Posterior vena cava (tissue), 2 donors: ENCODE measurements around the gene MS4A4E. TPM values are rescaled to one million over a fixed set of nuclear protein-coding genes. Genes with fewer than 3 reads are reported as not detected.
"Not testable (repeated sequence)": the region's sequence is repeated elsewhere in the genome, so short reads cannot be mapped to it uniquely, and the experiment has no call there.

Experiments
- DNase-seq: peaks from one replicate; pipeline ENCODE4 v3.0.0-alpha.2; 2020; ENCODE audit warnings: low spot score
- intact Hi-C, 2 donors: fragments of 100-400 bp; cut with DNase I; formaldehyde crosslinking; loops; one replicate each; pipeline versions ENCODE4 v1.14.1 to v1.14.2; 2022 to 2023
- long read RNA-seq, 2 donors: library from polyadenylated mRNA; unstranded; transcript quantifications; one replicate each; pipeline ENCODE4 v2.0.0, GENCODE V29; 2020 to 2021
- total RNA-seq, 2 donors: library from RNA; stranded (reverse); fragmentation: NEBNext Ultra II Directional; extraction: Animal tissue kit (Norgen Biotek cat#: 25700); gene quantifications; one replicate each; pipeline ENCODE4 v1.2.1, GENCODE V29; 2021
- donor health status: DM: yes; HTN: yes; CAD: no.
- donor health status: DM: yes; HTN: yes; CAD: no.

Gene MS4A4E
- total RNA-seq: 1 to 10 TPM; 1.3 to 7.6 TPM
- long read RNA-seq, donor 1: 0 reads
- long read RNA-seq, donor 2: 0 reads

DNA sequence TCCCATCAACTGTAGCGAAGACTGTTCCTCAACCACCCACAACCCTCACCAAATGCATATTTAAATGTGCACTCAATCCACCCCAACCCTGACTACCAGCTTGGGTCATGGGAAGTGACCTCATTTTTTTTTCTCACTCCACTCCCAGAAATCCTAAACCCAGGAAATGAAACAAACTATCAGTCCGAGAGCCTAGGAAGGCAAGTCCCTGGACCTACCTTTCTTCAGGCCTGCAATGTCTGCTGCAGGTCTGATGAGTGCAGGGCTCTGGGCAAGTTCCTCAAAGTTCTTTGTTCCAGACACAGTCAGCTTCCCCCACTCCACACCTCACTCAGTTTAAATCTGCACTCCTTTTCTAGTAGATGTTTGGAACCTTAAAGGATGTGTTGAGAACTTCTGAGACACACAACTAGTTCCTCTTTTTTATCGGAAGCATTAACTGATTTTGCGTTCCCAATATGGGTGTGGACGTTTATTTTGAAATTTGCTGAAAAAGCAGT lies at the start of gene MS4A4E:
TSS of gene MS4A4E (minus strand) at position 398 of the 500 bp plus-strand sequence. CDS start 13,082 bp downstream, outside the sequence.
- DNase-seq: no peak
- intact Hi-C loops: no loop called here

DNA sequence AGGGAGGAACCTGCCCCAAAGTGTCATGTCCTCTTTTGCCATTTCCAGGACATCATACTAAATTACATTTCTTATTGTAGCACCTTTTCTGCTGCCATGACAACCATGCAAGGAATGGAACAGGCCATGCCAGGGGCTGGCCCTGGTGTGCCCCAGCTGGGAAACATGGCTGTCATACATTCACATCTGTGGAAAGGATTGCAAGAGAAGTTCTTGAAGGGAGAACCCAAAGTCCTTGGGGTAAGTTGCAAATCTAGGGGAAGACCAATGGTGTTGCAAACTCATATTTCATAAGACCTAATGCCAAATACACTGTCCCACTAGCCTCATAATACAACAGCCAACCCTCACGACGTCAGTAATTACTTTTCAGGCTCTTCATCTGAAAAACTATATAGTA lies 49.2 kb upstream of the MS4A4E start:
- no peak for DNase-seq
- intact Hi-C loops: no loop called here

DNA sequence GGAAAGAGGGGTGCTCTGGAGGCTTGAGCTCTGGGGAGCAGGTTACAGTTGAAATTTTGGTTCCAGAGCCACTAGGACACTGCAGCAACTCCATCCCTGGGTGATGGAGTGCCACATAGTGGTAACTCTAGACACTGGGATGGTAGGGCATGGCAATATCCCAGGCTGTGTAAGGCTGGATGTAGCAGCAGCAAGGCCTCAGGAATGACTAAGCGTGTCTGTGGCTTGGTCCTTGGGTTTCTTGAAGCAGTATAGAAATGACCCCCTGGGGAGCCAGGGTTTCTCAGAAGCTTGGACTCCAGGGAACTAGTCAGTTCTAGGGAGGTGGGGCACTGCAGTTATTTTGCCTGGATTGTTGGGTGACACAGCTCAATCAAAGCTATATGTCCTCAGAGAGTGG lies 45.6 kb upstream of the MS4A4E start:
- DNase-seq: no peak
- intact Hi-C loops: no loop called here

DNA sequence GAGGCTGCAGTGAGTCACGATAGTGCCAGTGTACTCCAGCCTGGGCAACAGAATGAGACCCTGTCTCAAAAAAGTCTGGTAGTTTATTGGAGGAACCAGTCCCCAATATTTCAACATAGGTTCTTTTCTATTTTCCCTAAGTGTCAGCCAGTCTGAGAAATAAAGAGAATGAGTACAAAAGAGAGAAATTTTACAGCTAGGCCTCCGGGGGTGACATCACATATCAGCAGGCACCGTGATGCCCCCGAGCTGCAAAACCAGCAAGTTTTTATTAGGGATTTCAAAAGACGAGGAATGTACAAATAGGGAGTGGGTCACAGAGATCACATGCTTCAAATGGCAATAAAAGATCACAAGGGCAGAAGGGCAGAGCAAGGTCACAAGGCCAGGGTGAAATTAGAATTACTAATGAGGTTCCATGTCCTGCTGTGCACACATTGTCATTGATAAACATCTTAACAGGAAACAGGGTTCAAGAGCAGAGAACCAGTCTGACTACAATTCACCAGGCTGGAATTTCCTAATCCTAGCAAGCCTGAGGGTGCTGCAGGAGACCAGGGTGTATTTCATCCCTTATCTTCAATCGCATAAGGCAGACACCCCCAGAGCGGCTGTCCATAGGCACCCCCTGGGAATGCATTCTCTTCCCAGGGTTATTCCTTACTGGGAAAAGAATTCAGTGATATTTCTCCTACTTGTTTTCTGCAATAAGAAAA lies 42.6 kb upstream of the MS4A4E start:
- intact Hi-C loops, DNase-seq: not testable (repeated sequence)

DNA sequence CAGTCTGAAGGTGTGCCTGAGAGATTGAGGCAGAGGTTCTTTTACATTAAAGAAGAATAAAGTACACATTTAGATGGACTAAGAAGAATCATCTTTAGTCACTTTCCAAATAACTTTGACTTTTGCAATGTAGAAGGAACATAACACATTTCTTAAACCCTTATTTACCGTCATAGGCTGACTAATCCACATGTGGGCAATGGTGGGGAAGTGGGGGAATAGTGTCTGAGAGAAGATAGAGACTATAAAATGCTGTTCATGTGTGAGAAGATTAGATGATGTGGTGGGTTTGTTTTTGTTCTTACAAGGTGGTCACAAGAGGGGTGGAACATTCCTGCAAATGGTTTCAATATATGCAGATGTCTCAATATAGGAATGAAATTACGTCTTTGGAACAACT lies 39.3 kb upstream of the MS4A4E start:
- intact Hi-C loops: no loop called here
- DNase-seq: no peak

DNA sequence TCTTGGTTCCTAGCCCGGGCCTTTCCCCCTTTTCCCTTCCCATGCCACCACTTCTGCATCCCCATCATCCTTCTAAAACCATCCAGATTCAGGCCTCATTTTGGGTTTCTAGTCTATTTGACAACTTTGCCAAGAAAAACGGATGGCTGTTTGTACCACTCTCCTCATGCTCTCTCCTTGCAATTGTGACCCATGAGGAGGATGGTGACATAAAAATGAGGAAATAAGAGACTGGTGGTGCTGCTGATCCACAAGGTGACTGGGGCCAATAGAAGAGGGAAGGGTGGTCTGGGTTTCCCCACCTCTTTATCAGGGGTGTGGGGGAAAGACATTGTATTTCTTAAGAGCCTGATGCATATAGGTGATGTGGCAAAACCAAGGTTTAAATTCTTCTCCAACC lies 38.5 kb upstream of the MS4A4E start:
- intact Hi-C loops: no loop called here
- DNase-seq: no peak

DNA sequence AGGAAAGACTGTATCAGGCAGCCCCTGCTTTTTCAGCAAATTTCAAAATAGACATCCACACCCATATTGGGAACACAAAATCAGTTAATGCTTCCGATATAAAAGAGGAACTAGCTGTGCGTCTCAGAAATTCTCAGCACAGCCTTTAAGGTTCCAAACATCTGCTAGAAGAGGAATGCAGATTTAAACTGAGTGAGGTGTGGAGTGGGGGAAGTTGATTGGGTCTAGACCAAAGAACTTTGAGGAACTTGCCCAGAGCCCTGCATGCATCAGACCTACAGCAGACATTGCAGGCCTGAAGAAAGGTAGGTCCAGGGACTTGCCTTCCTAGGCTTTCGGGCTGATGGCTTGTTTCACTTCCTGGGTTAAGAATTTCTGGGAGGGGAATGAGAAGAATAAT lies 37.5 kb upstream of the MS4A4E start, which contains the start of gene MS4A4A:
TSS of gene MS4A4A (plus strand) at position 255 of the 400 bp plus-strand sequence. CDS start at position 265, 10 bp downstream.
- DNase-seq: no peak

DNA sequence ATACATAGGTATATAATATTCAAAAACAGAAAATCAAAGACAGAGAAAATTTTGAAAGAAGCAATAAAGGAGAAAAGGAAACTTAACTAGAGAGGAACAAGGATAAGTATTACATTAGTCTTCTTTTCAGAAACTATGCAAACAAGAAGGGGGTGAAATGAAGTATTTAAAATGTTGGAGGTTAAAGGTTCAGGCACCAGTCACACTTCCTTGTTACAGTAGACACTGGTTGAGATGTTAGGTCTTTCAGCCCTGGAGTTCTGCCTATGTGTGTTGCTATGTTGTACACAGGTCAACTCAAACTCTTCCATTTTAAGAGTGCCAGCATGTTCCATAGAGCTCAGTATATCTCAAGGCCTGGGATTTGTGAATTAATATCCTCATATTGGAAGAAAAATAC lies 31.5 kb upstream of the MS4A4E start:
- intact Hi-C loops: no loop called here
- no peak for DNase-seq

More for the DNA sequence above, 37.5 kb upstream of the MS4A4E start, which contains the start of gene MS4A4A:
- intact Hi-C loops: no loop called here

DNA sequence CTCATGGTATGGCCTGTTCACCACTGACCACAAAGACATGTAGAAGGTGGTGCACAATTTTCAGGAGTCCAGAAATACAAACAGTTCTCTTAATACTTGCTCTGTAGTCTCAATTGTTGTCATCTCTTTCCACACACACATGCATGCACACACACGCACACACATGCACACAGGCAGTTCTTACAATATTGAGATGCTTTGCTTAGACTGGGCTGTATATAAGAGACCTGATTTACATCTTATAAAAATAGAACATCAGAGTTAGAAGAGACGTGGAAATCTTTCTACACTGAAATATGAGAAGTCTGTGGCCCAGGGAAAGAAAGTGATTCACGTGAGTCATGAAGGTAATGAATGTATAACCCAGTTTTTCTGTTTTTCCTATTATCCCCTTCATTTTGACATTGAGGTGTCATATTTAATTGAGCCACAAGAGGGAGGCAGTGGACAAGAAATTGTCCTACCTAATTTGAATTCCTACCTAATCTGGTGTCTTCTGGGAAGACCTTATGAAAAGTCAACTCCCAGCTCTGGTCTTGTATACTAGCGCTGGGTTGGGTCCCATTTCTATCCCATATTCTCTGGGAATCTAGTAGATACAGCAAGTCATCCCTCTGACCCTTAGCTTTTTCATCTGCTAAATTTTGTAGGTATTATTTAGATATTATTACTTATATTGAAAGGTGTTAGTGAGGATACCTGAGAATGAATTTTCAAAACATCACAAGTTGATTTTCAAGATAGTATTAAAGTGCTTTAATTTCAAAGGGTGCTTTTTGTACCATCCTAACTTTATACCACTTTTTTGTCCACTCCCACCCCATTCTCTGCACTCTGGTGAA lies 22.7 kb upstream of the MS4A4E start:
- intact Hi-C loops: no loop called here
- no peak for DNase-seq

DNA sequence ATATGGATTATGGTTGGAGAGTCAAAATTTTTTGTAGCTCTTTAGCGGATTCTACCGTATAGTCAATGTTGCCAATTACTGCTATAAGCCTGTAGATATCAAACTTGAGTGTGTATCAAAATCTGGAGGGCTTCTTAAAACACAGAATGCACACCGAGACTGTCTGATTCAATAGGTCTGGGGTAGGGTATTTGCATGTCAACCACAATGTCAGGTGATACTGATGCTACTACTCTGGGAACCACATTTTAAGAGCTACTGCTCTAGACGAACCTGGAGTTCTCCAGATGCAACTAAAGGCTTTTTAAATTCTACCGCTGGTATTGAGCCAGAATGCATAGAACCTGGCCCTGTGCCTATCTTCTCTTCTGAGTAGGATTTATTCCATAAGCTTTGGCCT lies 21.7 kb upstream of the MS4A4E start:
- no peak for DNase-seq
- intact Hi-C loops: no loop called here

DNA sequence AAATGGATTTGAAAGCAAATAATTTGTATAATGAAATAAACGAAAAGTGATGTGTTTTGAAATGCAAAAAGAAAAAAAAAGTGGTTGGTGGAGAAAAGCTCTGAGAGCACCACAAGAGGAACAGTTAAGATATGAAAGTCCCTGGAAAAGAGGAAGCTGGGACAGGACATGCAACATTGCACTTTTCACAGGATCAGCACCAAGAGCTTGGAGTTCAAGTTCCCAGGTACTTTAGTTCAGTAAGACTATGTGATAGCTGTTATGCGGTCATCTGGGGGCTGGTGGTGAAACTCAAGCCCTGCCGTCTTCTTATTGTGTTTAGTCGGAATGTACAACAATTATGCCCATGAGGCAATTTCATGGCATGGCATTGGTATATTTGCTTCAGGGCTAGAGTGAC lies 20.5 kb upstream of the MS4A4E start:
- no peak for DNase-seq
- intact Hi-C loops: no loop called here

DNA sequence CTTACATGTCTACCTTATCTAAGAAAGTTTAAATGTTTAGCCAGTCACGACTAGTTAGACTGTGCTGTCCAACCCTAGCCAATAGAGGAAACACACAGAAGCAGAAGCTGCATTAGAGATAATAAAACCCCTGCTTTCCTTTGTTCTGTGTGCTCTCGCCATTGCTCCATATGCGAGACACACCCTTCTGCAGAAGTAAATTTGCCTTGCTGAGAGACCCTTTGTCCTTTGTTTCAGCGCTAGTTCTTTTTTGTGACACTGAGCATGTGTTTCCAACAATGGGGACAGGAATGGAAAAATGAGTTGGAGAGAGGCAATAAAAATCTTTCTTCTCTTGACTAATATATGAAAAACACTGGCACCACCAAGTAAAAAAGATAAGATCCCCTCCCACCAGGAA lies 18.1 kb upstream of the MS4A4E start:
- intact Hi-C loops: no loop called here

DNA sequence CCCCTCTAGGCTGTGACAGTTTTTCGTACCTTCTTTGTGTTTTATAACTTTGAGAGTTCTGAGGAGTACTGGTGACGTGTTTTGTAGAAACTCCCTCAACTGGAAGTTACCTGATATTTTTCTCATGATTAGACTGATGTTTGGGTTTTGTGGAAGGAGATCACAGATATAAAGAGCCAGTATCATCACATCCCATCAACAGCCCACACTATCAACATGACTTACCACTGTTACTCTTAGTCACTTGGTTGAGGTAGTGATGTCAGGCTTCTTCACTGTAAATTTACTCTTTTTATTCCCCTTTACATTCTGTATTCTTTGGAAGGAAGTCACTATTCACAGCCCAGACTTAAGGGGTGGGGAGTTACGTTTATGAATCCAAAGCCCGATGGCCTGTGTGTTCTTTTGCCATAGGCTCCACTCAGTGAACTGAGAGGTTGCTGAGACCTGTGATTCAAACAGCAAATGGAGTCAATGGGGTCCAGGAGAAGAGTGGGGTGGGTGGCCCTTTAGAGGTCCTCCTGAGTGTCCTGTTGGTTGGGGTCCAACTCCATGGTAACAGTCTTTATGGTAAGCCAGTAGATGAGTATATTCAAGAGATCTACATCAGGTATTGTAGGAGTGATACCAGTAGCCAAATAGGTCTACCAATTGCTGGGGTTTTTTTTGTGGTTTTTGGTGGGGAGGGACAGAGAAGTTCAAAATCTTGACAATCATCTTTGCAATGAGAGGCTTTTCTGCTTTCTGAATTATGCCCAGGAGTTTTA lies 15.2 kb upstream of the MS4A4E start:
- intact Hi-C loops: no loop called here
- no peak for DNase-seq

More for the DNA sequence above, 18.1 kb upstream of the MS4A4E start:
- no peak for DNase-seq

DNA sequence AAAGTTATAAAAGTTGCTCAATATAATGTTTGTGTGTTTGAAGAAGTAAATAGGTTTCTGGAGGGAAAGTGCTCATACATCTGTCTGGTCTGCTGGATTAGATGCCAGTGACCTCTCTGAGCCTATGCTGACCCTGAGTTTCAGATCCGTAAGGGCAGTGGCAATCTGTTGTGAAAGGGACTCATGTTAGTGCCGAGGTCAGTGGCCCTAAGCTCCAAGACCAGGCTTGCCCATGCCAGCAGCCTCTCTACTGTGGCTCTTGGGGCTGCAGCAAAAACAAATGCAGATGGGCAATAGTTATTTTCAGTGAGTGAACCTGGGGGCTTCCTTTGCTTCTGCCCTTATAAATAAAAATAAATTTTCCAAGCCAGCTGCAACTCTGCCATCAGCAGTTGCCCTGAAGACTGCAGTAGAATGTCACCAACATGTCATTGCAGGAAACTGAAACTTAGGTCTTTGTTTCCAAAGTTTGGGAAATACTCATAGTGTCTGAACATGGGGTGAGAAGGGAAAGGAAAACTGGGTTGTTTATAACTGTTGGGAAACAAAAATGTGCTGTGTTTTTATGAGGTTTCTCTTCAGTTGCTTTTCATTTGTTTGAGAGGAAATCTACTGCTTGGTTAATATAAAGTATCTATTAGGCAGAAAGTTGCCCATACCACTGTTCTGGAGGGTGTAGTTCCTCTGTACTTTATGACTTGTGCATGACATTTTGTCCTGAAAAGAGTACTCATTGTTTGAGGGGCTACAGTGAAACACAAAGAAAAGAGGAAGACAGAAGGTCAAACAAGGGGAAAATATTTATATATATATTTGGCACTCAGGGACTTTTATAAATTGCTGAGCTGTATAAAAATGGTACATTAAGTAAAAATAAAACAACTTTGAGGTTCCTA lies 9.5 kb upstream of the MS4A4E start:
- intact Hi-C loops: no loop called here
- no peak for DNase-seq

DNA sequence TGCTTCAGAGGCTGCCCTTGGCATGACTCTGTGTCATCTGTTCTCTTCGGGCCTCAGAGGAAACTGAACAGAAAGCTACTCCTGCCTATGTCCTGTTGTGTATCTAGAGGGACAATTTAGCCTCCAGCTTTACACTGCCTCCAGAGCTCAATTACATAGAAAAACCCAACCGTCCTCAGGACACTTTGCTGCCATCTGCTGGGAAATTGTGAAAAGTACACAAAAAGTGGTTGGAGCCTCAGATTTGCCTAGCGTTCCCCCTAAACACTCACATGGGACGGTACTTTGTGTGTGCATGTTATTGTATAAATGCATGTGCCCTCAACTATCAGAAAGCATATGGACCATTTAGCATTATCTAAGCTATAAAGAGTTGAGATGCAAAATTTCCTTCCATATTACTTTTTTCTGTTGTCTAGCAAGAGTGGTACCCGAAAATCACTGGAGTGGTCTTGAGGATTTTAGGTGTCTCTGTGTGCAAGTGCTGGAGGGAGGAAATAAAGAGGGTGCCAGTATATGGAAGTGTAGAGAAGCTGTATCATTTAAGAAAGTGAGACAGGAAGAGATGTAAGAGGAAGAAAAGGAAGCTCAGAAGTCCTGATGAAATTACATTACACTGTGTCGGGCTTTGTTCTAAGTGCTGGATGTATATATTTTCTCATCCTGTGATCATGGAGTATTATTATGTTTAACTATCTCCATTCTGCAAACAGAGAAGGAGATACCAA lies 8.7 kb upstream of the MS4A4E start:
- no peak for DNase-seq
- intact Hi-C loops: no loop called here

DNA sequence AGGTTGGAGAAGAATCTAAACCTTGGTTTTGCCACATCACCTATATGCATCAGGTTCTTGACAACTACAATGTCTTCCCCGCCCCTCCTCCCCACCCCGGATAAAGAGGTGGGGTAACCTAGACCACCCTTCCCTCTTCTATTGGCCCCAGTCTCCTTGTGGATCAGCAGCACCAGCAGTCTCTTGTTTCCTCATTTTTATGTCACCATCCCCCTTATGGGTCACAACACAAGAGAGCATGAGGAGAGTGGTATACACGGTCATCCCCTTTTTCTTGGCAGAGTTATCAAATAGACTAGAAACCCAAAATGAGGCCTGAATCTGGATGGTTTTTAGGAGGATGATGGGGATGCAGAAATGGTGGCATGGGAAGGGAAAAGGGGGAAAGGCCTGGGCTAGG lies 1.2 kb downstream of the MS4A4E start:
- no peak for DNase-seq
- intact Hi-C loops: no loop called here

DNA sequence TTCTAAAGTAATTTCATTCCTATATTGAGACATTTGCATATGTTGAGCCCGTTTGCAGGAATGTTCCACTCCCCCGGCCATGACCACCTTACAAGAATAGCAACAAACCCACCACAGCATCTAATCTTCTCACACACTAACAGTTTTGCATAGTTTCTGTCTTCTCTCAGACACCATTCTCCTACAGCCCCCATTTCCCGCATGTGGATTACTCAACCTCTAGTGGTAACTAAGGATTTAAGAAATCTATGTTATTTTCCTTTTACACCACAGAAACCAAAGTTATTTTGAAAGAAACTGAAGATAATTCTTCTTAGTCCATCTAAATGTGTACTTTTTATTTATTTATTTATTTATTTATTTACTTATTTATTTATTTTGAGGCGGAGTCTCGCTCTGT lies 2.3 kb downstream of the MS4A4E start:
- intact Hi-C loops: no loop called here
- no peak for DNase-seq

DNA sequence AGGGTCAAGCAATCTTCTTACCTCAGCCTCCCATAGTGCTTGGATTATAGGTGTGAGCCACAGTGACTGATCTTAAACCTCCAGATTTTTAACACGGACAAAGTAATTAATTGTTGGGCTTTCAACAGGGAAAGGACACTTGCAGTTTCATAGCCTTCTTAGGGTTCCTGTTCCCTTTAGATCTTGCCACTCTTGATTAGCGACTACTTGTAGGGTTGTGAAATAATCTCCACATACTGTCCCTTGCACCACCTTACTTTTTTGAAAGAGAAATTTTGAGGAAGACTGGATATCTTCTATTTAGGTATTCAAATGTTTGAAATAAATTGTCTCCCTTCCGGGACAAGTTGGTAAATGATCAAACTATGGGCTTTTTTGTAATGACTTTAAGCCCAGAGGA lies 7.6 kb downstream of the MS4A4E start:
- DNase-seq: no peak
- intact Hi-C loops: no loop called here
